DOHH2 (cell line): ENCODE measurements around the gene MGAT3.

Source experiments
- EZH2phosphoT487 ChIP-seq: fragments of 200-600 bp; sonication (generic); IDR thresholded peaks from 2 replicates; pipeline ENCODE4 v1.6.1; 2017; ENCODE audit warnings: borderline replicate concordance, mild to moderate bottlenecking, antibody characterized with exemption, low read length, moderate library complexity, mixed read lengths
- TF ChIP-seq, protein P1 (sequence below): fragments of 200-600 bp; sonication (generic); IDR thresholded peaks from one replicate; pipeline ENCODE4 v1.5.1; 2014; ENCODE audit warnings: antibody characterized with exemption, mild to moderate bottlenecking, low read depth, low read length; ENCODE audit not compliant: poor library complexity, severe bottlenecking

DNA sequence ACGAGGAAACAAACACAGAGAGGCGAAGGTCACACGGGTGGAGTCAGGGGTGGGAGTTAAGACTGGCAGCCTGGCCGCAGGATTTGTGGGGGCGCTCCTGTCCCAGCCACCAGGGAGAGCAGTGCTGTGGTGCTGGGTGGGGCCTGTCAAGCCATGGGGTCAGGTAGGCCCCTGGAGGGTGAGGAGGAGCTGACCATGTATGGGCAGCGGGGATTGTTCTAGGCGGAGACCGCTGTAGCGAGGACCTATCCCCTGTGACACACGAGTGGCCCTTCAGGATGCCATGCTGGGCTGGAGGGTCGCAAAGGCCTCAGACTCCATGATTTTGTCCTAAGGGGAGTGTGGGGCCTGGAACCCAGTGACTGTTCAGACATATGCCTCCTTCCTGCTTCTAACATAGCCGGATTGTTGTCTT, 77.3 kb downstream of the MGAT3 start:
- TF ChIP-seq, protein P1, sequence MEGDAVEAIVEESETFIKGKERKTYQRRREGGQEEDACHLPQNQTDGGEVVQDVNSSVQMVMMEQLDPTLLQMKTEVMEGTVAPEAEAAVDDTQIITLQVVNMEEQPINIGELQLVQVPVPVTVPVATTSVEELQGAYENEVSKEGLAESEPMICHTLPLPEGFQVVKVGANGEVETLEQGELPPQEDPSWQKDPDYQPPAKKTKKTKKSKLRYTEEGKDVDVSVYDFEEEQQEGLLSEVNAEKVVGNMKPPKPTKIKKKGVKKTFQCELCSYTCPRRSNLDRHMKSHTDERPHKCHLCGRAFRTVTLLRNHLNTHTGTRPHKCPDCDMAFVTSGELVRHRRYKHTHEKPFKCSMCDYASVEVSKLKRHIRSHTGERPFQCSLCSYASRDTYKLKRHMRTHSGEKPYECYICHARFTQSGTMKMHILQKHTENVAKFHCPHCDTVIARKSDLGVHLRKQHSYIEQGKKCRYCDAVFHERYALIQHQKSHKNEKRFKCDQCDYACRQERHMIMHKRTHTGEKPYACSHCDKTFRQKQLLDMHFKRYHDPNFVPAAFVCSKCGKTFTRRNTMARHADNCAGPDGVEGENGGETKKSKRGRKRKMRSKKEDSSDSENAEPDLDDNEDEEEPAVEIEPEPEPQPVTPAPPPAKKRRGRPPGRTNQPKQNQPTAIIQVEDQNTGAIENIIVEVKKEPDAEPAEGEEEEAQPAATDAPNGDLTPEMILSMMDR = no peak
- no peak for TF ChIP-seq EZH2phosphoT487
